Left forelimb (tissue), 1 donor: ENCODE measurements around the gene CCDC144A.
A peak's percentile ranks its signal among the peaks of the same experiment; 100 is the strongest.
"Not testable (repeated sequence)": the region's sequence is repeated elsewhere in the genome, so short reads cannot be mapped to it uniquely, and the experiment has no call there.

Experiments used
- DNase-seq: peaks from one replicate; pipeline ENCODE4 v3.0.0-alpha.2; 2018; ENCODE audit warnings: low spot score

CCDC144A gene

GRCh38 chr17:16689731-16690281, at the start of gene CCDC144A:
TSS of gene CCDC144A (plus strand) at chr17:16690241. CDS start at chr17:16690401, 160 bp downstream.
- DNase-seq, result not testable (repeated sequence)

GRCh38 chr17:16649585-16649984, 40.5 kb upstream of the CCDC144A start:
- DNase-seq, result no peak

- no peak for DNase-seq
These were observed 37.8 kb upstream of the CCDC144A start for GRCh38 chr17:16652252-16652651.

- DNase-seq, result no peak
These were observed 37.1 kb upstream of the CCDC144A start for GRCh38 chr17:16652847-16653366.

GRCh38 chr17:16653367-16654041, 36.5 kb upstream of the CCDC144A start, which contains the start of gene ZNF624:
TSS of gene ZNF624 (minus strand) at chr17:16653850.
- DNase-seq, result peak; percentile 93

- DNase-seq, result no peak
These were observed 28.8 kb upstream of the CCDC144A start for GRCh38 chr17:16661217-16661616.

- no peak for DNase-seq
These were observed 27.1 kb upstream of the CCDC144A start for GRCh38 chr17:16662936-16663335.

- not testable (repeated sequence) for DNase-seq
These were observed 23.5 kb upstream of the CCDC144A start for GRCh38 chr17:16666553-16666906.

GRCh38 chr17:16666907-16667636, 23.0 kb upstream of the CCDC144A start:
- DNase-seq, result peak; percentile 70

- no peak for DNase-seq
These were observed 13.3 kb upstream of the CCDC144A start for GRCh38 chr17:16676676-16677268.

- not testable (repeated sequence) for DNase-seq
These were observed 6.5 kb upstream of the CCDC144A start for GRCh38 chr17:16683290-16684138.

GRCh38 chr17:16686019-16686418, 4.0 kb upstream of the CCDC144A start:
- not testable (repeated sequence) for DNase-seq

- not testable (repeated sequence) for DNase-seq
These were observed 2.9 kb upstream of the CCDC144A start for GRCh38 chr17:16687151-16687550.

GRCh38 chr17:16690447-16690846, 406 bp downstream of the CCDC144A start:
- not testable (repeated sequence) for DNase-seq

- DNase-seq, result not testable (repeated sequence)
These were observed 7.6 kb downstream of the CCDC144A start for GRCh38 chr17:16697603-16698002.

GRCh38 chr17:16745492-16746203, 55.6 kb downstream of the CCDC144A start:
- DNase-seq, result not testable (repeated sequence)

- not testable (repeated sequence) for DNase-seq
These were observed 56.5 kb downstream of the CCDC144A start for GRCh38 chr17:16746571-16746970.

GRCh38 chr17:16750515-16750914, 60.5 kb downstream of the CCDC144A start:
- not testable (repeated sequence) for DNase-seq

GRCh38 chr17:16751224-16751923, 61.3 kb downstream of the CCDC144A start:
- peak; percentile 28 for DNase-seq

GRCh38 chr17:16751924-16752287, 61.9 kb downstream of the CCDC144A start:
- not testable (repeated sequence) for DNase-seq
